ENCODE results near the gene ERCC6L2. TPM values are rescaled to one million over a fixed set of nuclear protein-coding genes. Genes with fewer than 3 reads are reported as not detected.

Gene ERCC6L2
- total RNA-seq, 1 donor from 2014 or later: 21.7 TPM

DNA sequence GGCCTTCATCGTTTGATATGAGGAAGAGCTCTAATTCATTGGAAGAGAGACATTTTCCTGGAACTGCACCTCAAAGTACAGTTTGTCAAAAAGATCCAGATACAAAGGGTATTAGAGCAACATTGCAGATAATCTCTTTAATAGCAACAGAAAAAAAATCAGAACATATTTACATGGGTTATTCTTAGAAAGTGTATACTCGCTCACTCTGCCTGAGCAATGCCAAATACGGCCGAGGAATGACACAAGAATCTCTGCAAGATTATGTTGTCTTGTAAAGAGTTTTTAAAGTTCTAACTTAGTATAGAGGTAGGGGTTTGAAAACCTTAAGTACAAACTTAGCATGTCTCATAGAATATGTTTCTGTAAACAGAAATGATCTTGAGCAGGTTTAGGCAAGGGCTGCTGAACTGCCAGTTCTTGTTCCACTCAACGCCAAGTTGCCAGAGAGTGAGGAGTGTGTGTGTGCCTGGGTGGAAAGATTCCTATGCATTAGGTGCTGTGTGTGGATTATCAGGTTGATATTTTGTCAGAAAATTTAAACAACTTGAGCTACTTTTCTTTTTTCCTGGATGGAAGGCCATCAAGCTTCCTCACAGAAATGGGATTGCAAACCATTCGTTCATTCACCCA is 41.8 kb upstream of the ERCC6L2 start:
- Histone ChIP-seq H3K9me3 (replicated peaks) (no peaks in the 10 kb centered on the region), H3K4me3 (no peak overlapping the region), H3K4me1 (no peaks in the 10 kb centered on the region), H3K27ac (replicated peaks) (no peak overlapping the region), H3K36me3 (no peaks in the 10 kb centered on the region), H3K27me3 (ENCODE audit: low read depth) (no peaks in the 10 kb centered on the region)
- intact Hi-C loops (cut with micrococcal nuclease): no loop called here
- TF ChIP-seq, protein P1, sequence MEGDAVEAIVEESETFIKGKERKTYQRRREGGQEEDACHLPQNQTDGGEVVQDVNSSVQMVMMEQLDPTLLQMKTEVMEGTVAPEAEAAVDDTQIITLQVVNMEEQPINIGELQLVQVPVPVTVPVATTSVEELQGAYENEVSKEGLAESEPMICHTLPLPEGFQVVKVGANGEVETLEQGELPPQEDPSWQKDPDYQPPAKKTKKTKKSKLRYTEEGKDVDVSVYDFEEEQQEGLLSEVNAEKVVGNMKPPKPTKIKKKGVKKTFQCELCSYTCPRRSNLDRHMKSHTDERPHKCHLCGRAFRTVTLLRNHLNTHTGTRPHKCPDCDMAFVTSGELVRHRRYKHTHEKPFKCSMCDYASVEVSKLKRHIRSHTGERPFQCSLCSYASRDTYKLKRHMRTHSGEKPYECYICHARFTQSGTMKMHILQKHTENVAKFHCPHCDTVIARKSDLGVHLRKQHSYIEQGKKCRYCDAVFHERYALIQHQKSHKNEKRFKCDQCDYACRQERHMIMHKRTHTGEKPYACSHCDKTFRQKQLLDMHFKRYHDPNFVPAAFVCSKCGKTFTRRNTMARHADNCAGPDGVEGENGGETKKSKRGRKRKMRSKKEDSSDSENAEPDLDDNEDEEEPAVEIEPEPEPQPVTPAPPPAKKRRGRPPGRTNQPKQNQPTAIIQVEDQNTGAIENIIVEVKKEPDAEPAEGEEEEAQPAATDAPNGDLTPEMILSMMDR (IDR thresholded peaks at IDR 0.05; ENCODE audit: borderline replicate concordance): no peak
- DNase-seq: no peak

GRCh38 chr9:95834281-95834907 is 41.1 kb upstream of the ERCC6L2 start:
- Histone ChIP-seq H3K4me1 (no peaks in the 10 kb centered on the region), H3K27me3 (ENCODE audit: low read depth) (no peaks in the 10 kb centered on the region), H3K36me3 (no peaks in the 10 kb centered on the region), H3K9me3 (replicated peaks) (no peaks in the 10 kb centered on the region), H3K4me3 (no peak overlapping the region), H3K27ac (replicated peaks) (no peak overlapping the region)
- TF ChIP-seq, protein P1 (IDR thresholded peaks at IDR 0.05; ENCODE audit: borderline replicate concordance): no peak
- intact Hi-C loops (cut with micrococcal nuclease): no loop called here
- no peak for DNase-seq

DNA sequence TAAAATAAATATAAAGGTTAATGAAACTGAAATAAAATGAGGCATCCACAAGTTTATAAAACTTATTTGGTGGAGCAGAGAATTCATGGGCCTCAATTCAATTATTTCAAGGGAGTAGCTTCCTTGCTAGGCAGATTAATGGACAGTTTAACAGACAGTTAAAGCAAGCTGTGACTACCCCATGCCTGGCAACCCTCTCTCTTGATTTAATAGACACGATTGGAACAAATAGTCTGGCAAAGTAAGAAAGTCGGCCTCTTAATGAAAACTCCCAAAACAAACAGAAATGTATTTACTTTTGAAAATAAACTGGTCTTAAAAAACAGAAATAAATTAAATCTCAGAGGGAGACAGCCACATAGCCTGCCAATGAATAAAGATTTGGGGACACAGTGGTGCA is 40.1 kb upstream of the ERCC6L2 start:
- no peak for DNase-seq
- Histone ChIP-seq H3K27ac (replicated peaks) (no peak overlapping the region), H3K9me3 (replicated peaks) (no peaks in the 10 kb centered on the region), H3K4me1 (no peaks in the 10 kb centered on the region), H3K4me3 (no peak overlapping the region), H3K27me3 (ENCODE audit: low read depth) (no peaks in the 10 kb centered on the region), H3K36me3 (no peaks in the 10 kb centered on the region)
- TF ChIP-seq, protein P1 (IDR thresholded peaks at IDR 0.05; ENCODE audit: borderline replicate concordance): no peak
- intact Hi-C loops (cut with micrococcal nuclease): no loop called here

GRCh38 chr9:95836072-95836471 is 39.4 kb upstream of the ERCC6L2 start:
- H3K27me3 ChIP-seq (ENCODE audit: low read depth): no peaks in the 10 kb centered on the region
- no peak overlapping the region for H3K4me3 ChIP-seq
- DNase-seq: no peak
- no peaks in the 10 kb centered on the region for H3K36me3 ChIP-seq
- H3K4me1 ChIP-seq: no peaks in the 10 kb centered on the region
- H3K27ac ChIP-seq (replicated peaks): no peak overlapping the region
- H3K9me3 ChIP-seq (replicated peaks): no peaks in the 10 kb centered on the region
- TF ChIP-seq, protein P1 (IDR thresholded peaks at IDR 0.05; ENCODE audit: borderline replicate concordance): no peak
- intact Hi-C loops (cut with micrococcal nuclease): no loop called here

DNA sequence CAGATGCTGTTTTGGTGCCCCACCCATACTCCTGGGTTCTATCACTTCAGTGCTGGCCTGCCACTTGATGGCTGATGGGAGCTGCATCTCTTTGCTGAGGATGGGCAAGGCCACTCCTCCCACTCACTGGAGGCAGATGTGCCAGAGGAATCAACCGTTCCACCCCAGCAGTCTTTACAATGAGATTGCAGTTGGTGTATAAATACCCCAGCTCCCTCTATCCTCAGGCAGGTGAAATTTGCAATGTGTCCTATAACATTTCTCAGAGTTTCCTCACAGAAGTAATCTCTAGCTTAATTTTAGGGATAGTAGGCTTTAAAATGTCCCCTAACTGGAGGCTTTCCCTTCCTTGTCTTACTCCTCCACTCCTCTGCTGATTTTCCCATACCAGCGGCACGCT is 36.5 kb upstream of the ERCC6L2 start:
- Histone ChIP-seq H3K4me1 (no peaks in the 10 kb centered on the region), H3K9me3 (replicated peaks) (no peaks in the 10 kb centered on the region), H3K27ac (replicated peaks) (no peak overlapping the region), H3K36me3 (no peaks in the 10 kb centered on the region), H3K4me3 (no peak overlapping the region), H3K27me3 (ENCODE audit: low read depth) (no peaks in the 10 kb centered on the region)
- no peak for DNase-seq
- TF ChIP-seq, protein P1 (IDR thresholded peaks at IDR 0.05; ENCODE audit: borderline replicate concordance): no peak
- intact Hi-C loops (cut with micrococcal nuclease): no loop called here

Data from left ventricle myocardium inferior (tissue), 1 donor.